Epithelial cell of proximal tubule (primary cell): ENCODE measurements around the gene GLP2R. TPM values are rescaled to one million over a fixed set of nuclear protein-coding genes. Genes with fewer than 3 reads are reported as not detected.

ENCODE experiments used
- DNase-seq: peaks from one replicate; pipeline ENCODE4 v3.0.0-alpha.2; 2011; ENCODE audit warnings: low read depth
- H3K4me3 ChIP-seq: 2 replicates; pipeline ENCODE4 v1.5.1; 2011; ENCODE audit warnings: low read depth, mild to moderate bottlenecking, low read length
- CTCF ChIP-seq: conservative IDR thresholded peaks from 2 replicates; pipeline ENCODE4 v1.5.1; 2012; ENCODE audit warnings: low read depth, mild to moderate bottlenecking, low read length
- total RNA-seq: library from RNA; depleted of rRNA; stranded (reverse); fragments of >200 nt; gene quantifications from 2 replicates; pipeline ENCODE4 v1.2.3, GENCODE V29; 2015

Gene GLP2R
- total RNA-seq, 1 donor from 2014 or later, result 0.23 TPM

- TF ChIP-seq CTCF, result no peak
- no peak overlapping the region for H3K4me3 ChIP-seq
- no peak for DNase-seq
These were observed 35.4 kb upstream of the GLP2R start for GRCh38 chr17:9790316-9790715.

DNA sequence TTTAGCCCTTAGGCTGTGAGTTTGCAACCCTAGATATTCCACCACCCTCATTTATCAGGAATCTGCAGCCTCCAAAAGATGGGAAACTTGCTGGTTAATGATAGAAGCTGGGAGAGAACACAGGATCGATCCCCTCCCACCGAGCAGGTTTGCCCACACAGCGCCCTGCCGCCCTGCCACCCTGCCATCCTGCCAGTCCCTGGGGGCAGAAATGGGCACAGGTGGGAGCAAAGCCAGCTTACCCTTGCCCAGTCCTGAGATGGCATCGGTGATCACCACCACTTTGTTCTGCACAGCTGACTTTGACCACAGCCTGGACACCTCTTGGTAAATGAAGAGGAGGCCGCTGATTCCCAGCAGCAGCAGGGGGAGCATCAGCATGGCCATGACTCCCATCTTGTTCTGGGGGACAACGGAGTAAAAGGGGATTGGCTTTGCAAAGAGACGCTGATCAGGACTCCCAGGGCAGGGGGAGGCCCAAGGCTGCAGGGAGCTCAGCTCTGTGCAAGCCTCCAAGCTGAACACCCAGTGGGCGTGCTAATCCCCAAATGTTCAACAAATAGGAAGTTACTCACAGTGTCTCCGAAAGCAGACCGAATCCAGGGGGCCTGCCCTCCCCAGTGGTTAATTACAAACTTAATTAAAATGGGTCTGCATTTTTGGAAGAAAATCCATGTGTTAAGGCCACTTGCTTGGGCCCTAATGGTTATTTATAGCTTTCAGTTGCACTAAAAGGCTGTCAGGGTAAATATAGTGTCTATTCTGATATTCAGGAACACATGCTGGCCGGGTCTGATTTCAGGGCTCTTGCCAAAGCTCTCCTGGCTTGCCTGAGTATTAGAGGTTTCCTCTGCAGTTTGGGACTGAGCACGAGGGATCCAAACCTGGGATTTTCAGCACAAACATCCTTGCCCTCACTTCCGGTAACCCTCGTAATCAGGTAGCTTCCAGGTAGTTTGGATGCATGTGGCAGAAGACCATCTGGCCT is 34.5 kb upstream of the GLP2R start, which contains the start of gene DHRS7C:
Gene DHRS7C, minus strand, starts transcription at position 704 of the 988 bp plus-strand sequence. Its CDS starts 308 bp downstream, at position 396.
- no peak within 1 kb of the TSS for H3K4me3 ChIP-seq
- DNase-seq, result no peak
- TF ChIP-seq CTCF, result no peak

DNA sequence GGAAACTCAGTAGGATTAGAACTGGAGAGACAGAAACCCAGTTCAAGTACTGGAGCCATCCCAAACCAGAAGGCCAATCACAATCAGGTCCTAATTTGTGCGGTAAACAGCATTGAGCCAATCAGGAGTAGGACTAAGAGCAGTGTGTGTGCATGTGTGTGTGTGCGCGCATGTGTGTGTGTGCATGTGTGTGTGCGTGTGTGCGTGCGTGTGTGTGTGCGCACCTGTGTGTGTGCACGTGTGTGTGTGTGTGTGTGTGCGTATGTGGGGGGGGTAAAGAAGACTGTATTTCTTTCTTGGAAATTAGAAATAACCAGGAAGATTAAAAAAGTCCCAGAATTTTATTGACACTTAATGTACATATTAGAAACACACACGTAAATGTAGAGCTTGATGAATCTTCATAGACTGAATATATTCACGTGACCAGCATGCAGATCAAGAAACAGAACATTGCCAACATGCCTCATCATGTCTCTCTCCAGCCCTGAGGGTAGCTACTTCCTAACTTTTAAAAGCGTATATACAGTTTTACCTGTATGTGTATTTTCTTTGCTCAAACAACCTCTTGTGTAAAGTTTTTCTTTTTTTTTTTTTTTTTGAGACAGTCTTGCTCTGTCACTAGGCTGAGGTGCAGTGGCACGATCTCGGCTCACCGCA is 33.4 kb upstream of the GLP2R start:
- TF ChIP-seq CTCF, result no peak
- H3K4me3 ChIP-seq, result no peak overlapping the region
- no peak for DNase-seq

GRCh38 chr17:9798008-9798407 is 27.7 kb upstream of the GLP2R start:
- no peak overlapping the region for H3K4me3 ChIP-seq
- TF ChIP-seq CTCF, result no peak
- no peak for DNase-seq

GRCh38 chr17:9798724-9799123 is 27.0 kb upstream of the GLP2R start:
- H3K4me3 ChIP-seq, result no peak overlapping the region
- no peak for TF ChIP-seq CTCF
- no peak for DNase-seq

DNA sequence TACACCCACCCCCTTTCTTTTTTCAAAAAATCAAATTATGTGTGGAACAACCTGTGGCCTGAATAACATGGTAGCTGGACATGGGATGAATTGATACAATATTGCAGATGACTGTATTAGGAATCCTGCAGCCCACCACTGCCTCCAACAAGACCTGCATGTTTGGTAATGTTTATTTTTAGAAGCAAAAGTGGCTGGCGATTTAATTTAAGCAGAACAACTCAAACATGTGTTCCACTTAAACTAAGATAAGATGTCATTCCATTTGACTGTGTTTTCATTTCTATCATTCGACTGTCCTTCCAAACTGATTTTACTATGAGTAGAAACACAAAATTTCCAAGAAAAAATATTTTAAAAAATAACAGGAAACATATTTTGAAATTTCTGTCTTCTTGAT is 24.2 kb upstream of the GLP2R start:
- H3K4me3 ChIP-seq, result no peak overlapping the region
- DNase-seq, result no peak
- TF ChIP-seq CTCF, result no peak
